HG02623 (cell line): ENCODE measurements around the gene HPD.
"Not testable (repeated sequence)": the region's sequence is repeated elsewhere in the genome, so short reads cannot be mapped to it uniquely, and the experiment has no call there.

Experiments
- ATAC-seq: cut with Tn5 transposase; IDR thresholded peaks from one replicate; pipeline ENCODE4 v1.9.1; 2021; ENCODE audit warnings: moderate library complexity; ENCODE audit not compliant: unreplicated experiment

The HPD gene

GRCh38 chr12:121800694-121801594, 57.7 kb downstream of the HPD start:
- ATAC-seq, result no peak

GRCh38 chr12:121799842-121800693, 58.6 kb downstream of the HPD start:
- no peak for ATAC-seq

GRCh38 chr12:121799156-121799841, 59.4 kb downstream of the HPD start:
- ATAC-seq, result no peak

GRCh38 chr12:121798787-121799155, 59.9 kb downstream of the HPD start:
- no peak for ATAC-seq

GRCh38 chr12:121797937-121798786, 60.5 kb downstream of the HPD start:
- no peak for ATAC-seq

GRCh38 chr12:121796855-121797751, 61.6 kb downstream of the HPD start:
- ATAC-seq, result no peak

GRCh38 chr12:121795034-121795968, 63.4 kb downstream of the HPD start:
- no peak for ATAC-seq

GRCh38 chr12:121794534-121795033, 64.1 kb downstream of the HPD start:
- no peak for ATAC-seq

- peak; percentile 49 for ATAC-seq
Observed at GRCh38 chr12:121793838-121794533, 64.7 kb downstream of the HPD start.

- peak; percentile 9 for ATAC-seq
Observed at GRCh38 chr12:121793440-121793837, 65.2 kb downstream of the HPD start, which contains the start of gene RHOF. TSS of gene RHOF (minus strand) at chr12:121793688. CDS start at chr12:121793633, 55 bp downstream.

- no peak for ATAC-seq
Observed at GRCh38 chr12:121792607-121793439, 65.8 kb downstream of the HPD start.

- ATAC-seq, result no peak
Observed at GRCh38 chr12:121791671-121792551, 66.7 kb downstream of the HPD start.

GRCh38 chr12:121790785-121791184, 67.9 kb downstream of the HPD start:
- not testable (repeated sequence) for ATAC-seq

- ATAC-seq, result peak; percentile 31
Observed at GRCh38 chr12:121789800-121790728, 68.6 kb downstream of the HPD start.
